GM19035 (cell line): ENCODE results near the gene ONECUT1.

Experiments used
- ATAC-seq: cut with Tn5 transposase; IDR thresholded peaks from one replicate; pipeline ENCODE4 v1.9.1; 2021; ENCODE audit not compliant: unreplicated experiment

ONECUT1 gene

DNA sequence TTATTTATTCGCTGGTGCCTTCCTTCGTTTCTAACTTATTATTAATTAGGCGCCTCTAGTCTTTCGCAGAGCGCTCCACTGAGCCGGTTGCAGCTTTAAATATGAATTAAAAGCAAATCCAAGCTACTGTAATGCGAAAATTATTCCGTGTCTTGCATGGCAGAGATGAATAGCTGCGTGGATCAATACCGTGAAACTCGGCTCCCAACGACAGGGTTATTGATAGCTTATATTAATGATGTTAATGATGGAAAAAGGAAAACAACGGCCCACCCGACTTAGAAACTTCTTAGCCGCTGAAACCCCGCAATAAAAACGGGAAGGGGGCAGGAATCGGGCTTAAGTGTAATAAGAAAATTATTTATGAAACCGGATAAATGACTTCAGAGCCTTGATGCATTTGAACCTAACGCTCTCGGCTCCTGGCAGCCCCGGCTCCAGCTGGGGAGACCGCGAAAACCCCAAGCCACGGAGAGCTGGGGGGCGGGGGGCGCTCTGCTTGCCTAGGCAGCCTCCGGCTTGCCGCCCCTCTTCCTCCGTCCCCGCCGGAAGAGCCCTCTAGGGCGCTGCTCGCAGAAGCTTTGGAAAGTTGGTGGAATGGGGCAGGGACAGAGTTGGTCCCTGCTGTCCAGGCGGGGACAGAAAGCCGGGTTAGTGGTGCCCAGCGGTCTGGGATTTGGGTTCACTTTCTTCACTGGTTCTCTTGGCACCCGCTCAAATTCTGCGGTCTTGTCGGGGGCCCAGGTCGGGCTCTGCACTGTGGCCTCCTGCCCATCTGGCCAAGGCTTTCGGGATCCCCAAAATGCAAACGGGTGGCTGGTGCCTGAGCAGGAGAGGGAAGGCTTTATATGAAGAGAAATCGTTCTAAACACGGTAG lies 7.7 kb upstream of the ONECUT1 start:
- ATAC-seq = no peak

DNA sequence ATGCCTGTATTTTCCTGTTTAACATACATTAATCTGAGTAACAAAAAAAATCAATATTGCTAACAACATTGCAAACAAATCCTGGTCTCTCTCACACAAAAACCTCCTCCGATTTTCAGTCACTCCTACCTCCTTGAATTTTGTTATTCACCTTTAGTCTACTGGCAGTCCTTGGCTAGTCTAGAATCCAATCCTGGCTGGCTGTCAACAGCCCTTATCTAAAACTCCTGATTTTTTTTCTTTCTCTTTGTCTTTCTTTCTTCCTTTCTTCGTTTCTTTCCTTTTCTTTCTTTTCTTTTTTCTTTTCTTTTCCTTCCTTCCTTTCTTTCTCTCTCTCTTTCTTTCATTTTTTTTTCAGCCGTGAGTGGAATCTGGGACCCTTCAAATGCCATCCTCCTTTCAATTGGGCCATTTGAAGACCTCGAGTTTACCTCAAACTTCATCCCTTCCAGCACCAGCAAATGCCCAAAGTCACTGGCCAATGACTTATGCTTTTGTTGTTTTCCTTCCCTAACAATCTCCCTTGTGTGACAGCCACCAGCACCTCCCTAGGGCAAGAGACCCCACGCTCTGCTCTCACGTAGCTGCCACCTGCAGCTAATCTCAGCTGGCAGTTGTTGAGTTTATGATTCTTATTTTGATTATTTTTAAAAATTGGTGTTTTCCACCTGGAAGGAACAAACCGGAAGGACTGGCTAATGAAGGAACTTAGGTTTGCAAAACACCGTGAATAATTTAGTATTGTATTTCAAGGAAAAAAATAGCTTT lies 6.8 kb upstream of the ONECUT1 start:
- no peak for ATAC-seq

DNA sequence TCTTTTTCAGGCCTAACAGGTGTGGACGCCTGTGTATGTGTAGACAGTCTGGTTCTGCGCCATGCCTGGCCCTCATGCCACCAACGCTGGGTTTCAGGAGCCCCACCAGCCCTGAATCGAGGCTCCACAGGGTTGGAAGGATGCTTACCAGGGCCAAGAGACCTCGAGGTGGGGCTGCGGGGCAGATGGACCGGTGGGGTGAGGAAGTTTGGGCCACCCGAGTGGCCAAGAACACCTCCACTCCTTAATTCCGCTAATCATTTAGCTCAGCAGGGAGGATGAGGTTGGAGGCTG lies 6.0 kb upstream of the ONECUT1 start:
- no peak for ATAC-seq

DNA sequence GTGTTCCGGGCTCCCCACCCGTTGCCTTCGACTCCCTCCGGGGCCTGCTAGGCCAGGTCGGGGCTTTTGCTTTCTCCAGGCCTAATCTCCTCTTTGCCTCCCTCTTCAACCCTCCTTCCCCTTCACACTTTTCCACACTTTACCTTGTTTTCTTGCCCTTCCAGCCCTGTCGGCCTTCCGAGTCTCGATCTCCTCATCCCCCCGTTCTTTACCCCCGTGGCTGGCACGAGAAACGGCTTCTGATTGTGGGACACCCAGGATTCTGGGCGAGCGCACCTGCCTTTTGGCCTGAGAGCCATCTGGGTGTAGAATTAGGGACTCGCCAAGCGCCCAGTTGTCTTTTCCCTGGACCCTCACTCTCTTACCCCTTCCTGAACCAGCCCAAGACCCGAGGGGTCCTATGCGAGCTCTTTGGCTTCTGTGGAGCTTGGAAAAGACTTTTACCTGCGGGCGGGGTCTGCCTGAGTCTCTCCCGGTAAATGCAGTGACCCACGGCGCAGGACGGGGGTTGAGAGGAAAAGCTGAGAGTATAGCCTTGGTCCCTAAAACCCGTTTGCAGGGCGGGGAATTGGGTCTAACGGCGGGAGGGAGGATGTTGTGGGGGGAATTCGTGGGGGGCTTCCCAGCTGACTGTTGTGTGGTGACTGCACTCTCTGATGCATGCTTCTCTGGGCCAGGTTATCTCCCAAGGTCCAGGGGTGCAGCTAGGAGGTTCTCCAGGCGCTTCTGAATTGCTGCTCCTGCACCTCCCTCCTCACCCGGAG lies 5.5 kb upstream of the ONECUT1 start:
- ATAC-seq = no peak

DNA sequence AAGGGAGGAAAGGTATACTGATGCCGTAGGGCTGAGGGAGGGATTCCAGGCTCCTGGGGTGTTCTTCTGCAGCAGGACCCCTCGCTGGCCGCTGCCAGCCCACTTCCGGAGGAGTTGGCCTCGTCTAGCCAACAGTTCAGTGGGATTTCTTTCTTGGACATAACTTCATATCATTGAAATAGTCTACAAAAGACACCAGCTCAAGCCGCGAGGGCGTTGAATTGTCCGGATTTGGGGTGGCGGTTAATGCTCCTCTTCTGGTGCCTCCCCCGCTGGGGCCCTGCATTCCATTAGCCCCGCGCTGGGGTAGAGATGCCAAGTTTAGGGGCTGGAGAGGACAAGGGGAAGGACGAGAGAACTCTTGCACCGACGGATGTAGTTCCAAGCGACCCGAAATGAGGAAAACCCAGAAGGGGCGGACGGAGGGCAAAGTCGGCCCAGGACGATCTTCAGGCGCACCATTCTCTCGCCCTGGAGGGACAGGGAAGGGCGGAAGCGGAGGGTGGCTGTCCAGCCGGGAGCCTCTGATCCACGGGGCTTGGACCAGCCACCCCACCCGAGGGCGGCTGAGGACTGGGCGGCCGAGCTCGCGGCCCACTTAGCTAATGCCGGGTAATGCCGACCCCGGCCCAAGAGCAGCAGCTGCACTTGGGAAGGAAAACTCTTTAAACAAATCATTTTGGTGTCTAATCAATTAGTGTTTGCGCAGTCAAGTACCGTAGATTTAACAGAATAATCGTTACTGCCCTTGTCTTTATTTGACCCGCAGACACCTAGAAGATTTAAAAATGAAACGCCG lies 4.7 kb upstream of the ONECUT1 start:
- no peak for ATAC-seq

DNA sequence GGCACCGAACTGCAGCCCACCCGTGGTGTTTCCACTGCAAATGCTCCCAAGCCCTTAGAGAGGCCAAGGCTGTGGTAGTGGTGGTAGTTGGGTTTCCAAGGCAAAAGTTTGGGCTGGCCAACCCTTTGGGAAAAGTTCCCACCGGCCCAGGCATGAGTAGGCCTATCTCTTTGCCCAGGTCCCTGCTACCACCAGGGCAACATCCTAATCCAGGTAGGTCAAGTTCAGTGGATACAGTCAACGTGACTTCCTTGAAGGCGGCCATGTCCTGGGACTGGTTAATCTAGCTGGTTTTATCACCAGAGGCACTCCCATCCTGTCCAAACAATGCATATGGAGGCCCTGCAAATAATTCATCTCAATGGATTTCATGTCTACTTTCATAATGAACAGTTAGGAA lies 1.6 kb upstream of the ONECUT1 start:
- ATAC-seq = no peak

DNA sequence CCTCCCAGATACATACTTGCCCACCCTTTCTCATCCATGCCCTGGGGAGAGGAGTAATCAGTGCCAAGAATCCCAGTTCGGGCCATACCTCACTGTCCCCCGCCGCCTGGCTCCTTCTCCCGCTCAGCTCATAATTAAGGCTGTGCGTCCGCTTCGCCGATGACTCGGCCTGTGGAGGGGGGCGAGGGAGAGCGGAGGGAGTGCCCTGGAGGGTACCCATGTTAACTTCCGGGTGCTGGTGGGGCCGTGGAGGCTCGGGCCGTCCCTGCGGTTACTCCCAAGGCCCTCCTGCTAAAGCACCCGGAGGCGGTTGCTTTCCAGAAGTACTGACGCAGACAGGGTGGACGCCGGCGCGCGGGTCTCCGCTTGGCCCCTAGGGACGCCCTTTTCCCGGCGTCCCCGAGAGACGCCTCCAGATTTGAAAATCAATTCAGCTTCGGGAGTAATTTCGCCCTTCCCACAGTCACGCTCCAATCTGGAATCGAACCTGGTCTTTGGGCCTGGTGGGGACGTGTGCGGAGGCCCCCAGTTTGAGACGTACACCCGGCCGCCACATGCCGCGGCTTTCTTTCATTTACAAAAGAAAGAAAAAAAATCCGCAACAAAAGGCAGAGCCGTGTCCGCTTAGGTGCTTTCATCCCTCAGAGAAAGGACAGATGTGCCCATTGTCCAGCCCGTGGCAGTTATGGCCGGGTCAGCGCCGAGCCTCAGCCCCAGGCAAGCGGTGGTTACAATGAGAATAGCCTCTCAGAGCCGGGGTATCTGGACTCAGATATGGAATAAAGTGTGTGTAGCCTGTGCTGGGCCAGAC lies 1.0 kb upstream of the ONECUT1 start:
- no peak for ATAC-seq

DNA sequence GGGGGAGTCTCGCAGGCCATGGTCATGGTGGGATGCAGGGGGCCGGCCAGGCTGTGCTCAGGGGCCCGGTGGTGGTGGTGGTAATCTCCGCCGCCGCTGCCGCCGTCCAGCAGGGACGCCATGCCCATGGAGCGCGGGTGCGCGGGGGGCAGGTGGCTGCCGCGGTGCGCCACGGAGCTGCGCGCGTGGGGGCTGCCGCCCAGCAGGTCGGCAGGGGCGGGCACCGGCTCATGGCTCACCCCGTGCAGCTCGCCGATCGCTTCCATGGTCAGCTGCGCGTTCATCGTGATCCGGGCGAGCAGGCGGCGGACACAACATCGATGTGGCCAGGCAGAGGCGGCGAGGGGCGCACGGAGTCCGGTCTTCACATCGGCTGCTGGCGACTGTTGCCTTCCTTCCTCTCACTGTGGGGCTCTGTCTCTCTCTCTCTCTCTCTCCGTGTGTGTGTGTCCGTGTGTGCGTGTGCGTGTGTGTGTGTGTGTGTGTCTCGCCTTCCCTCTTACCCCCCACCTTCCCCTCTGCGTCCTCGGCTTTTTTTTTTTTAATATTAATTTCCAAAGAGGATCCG lies 451 bp downstream of the ONECUT1 start:
- peak; percentile 23 for ATAC-seq

DNA sequence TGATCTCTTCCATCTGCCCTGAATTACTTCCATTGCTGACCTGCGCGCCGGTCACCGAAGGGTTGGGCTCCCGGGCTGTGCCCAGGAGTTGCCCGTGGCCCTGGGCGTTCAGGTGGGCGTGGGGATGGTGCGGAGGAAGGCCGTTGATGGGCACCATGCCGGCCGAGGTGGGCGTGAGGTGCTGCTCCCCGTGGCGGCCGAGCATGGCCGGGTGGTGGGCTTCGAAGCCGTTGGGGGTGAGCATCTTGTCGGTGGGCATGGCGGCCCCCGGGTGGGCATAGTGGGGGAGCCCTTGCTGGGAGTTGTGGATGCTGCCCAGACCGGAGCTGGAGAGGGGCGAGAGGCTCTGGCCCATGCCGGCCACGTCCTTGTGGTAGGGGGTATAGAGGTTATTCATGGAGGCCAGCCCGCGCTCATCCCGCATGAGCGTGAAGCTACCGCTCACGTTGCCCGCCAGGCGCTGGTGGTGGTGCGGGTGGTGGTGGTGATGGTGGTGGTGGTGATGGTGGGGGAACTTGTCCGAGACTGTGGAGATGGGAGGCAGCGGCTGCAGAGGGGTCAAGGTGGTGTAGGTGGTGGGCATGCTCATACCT lies 1.0 kb downstream of the ONECUT1 start:
- ATAC-seq = no peak

DNA sequence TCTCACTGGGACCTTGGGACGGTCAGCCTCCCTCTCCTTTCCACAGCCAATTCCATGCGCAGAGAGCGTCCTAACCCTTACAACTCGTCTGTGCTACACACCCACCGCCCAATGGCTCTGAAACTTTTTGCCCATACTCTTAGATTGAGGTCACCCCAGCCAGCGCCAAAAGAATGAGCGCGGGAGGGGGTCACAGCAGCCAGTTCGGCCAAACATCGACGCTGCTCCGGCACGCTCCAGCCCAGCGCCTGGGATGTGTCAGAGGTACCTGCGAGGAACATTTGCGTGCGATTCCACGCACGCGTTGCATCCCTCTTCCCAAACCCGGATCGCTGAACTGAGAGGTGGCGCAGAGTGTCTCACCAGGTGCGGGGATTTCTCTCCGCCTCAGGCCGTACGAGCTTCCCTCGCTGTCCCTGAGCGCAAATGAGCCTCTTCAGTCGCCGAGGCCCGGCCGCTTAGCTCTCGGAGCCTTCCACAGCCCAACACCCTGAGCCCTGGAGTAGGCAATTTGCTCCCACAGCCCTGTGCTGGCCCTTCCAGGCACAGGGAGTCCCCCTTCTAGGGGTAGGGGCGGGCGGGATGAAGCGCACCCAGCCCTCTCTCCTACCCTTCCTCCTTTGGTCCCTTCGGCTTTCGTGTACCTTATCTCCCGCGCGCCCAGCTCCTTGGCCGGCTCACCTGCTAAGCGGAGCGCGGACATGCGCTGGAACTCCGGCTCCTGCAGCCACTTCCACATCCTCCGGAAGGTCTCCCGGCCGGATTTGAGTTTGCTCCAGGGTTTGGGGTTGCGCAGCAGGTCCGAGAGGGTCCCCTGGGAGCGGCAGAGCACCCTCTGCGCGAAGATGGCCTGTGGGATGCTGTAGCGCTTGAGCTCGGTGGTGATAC lies 1.8 kb downstream of the ONECUT1 start:
- no peak for ATAC-seq

DNA sequence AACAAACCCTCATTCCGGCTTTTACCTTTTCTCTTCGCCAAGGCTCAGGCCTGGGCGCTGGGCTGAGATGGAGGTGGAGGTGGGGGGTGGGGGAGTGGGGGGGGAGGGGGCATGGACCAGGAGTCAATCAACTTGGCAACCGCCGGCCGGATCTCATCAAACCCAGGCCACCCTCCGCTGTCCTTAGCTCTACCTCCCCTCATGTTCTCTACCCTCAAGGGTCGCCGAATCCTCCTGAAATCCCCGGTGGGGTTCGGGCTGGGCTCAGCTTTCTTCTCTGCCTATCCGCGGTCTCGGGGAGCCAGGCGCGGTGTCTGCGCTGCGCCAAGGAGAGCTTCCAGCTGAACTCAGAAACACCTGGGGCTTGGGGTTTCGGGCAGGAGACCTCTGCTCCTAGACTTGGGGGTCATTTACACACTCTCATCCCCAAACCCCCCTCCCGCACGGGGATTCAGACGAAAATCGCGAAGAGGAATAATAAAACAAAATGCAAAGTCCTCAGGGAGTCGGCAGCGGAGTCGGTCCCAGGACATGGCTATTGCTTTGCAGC lies 2.5 kb downstream of the ONECUT1 start:
- ATAC-seq = no peak

DNA sequence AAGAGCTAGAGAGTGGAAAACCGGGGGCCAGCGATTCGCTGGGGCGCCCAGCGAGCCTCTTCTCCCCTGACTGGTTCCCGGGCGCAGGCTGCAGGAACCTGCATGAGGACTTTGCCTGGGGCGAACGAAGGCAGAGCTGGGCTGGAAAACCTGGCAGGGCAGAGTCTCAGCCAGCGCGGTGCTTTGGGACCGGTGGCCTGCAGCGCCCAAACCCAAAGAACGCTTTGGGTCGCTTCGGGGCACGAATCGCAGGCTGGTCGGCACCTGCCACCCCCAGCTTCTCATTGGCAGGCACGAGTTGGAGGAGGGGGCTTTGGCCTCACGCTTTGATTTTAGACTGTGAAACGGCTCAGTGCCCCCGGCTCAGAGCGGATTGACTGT lies 3.0 kb downstream of the ONECUT1 start:
- no peak for ATAC-seq

DNA sequence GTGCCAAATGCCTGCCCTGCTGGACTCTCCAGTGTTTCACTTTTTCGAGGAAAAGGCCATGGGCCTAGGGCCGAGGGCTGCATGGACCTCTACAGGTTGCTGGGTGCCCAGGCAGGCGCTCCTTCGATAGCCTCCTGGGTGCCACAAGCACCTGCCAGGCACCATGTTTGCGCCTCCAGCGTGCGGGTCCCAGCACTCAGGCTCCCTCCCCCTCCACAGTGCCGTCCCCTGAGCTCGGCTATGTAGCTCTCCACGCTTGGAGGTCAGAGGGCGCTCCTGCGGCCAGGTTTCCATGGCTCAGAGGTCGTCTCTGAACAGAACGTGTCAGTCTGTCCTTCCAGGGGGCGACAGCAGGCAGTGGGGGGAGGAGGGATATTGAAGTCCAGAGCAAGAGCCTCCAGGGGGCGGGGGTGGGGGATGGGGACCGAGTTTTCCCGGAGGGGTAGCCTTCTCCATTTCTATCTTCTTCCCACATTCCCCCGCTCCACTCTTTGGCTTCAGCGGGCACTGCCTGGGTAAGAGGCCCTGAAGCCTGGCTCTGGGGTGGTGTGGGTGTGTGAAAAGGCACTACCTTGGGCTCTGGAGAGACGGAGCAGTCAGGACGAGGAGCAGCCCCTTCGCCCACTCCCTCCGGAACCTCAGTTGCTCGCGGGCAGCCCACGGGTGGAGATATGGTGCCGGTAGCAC lies 3.6 kb downstream of the ONECUT1 start:
- no peak for ATAC-seq

DNA sequence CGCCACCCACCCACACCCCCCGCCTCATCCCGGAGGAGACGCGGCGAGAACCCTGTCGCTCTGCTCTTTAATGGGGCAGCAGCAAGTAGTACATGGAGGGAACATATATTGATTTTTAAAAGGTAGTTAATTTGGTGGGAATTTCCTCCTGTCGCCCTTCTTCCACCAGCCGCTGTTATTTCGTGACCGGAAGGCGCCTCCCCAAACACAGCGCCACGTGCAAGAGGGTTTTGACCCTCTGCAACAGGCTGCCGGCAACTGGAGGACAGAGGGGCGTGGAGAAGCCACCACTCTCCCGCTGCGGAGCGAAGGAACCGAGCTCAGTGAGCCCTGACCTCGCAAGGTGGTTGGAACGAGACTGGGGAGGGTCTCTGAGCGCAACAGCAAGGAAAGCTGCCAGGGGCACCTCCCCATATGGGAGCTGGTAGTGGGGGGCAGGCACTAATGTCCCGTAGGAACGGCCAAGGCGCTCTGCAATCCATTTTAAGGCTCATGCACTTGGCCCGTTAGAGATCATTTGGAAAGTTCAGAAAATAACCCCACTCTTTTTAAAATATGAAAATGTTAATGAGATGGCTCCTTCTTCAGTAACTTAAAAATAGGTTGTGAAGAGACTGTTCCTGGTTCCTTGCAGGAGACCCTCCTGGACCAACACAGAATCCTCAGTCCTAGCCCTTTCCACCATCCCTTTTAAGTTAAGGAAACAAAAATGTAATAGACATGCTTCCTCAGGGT lies 4.3 kb downstream of the ONECUT1 start:
- ATAC-seq = no peak

DNA sequence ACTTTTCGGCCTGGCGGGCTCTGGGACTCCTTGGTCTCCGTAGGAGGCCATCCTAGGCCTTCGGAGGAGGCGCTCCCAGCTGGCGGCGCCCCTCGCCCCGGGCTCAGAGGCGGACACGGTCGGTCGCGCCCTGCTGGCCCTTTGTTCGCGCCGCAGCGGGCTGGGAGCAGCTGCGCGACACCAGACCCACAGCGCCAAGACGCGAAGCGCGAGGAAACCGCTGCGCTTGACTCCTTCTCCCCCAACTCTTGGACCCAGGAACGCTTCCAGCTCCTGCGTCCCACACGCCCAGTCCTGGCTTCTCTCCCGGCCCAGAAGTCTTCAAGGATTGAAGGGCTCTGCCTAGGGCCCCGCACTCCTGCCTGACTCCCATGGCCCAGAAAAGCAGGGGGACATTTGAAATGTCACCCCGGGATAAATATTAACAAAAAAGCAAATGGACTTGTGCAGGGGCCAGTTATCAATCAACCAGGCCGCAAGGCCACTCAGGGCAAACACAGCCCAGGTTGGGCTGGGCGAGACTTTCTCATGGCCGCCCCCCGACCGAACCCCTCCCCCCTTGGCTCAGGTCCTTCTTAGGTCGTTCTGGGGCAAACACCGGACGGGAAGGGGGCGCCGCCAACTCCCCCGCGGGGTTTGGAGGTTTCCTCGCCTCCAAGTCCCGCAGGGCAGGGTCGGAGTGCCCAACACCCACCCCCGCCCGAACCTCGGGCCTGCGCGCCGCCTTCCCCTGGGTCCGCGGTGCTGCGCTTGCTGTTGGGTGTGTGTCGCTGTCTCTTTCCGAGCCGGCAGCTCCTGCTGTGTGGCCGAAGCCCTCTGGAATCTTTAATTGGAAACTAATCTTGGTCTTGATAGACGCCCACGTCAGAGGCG lies 5.1 kb downstream of the ONECUT1 start:
- no peak for ATAC-seq
